Measurements from ENCODE around the gene SEPTIN3.

- TF ChIP-seq CTCF (IDR thresholded peaks at IDR 0.05; ENCODE audit: low read depth, low read length) (no peak), EZH2phosphoT487 (IDR thresholded peaks at IDR 0.05; ENCODE audit: low read depth) (no peak)
These were observed 33.7 kb upstream of the SEPTIN3 start for GRCh38 chr22:41935509-41935908.

All from OCI-LY3 (cell line).